Suppressor macrophage treated with lipopolysaccharide for 1 hour (primary cell): ENCODE results near the gene NUDT16L1.
A peak's percentile ranks its signal among the peaks of the same experiment; 100 is the strongest.

Experiments
- DNase-seq, 3 donors: peaks; one replicate each; pipeline ENCODE4 v3.0.0-alpha.2; 2020 to 2022

NUDT16L1 gene

DNA sequence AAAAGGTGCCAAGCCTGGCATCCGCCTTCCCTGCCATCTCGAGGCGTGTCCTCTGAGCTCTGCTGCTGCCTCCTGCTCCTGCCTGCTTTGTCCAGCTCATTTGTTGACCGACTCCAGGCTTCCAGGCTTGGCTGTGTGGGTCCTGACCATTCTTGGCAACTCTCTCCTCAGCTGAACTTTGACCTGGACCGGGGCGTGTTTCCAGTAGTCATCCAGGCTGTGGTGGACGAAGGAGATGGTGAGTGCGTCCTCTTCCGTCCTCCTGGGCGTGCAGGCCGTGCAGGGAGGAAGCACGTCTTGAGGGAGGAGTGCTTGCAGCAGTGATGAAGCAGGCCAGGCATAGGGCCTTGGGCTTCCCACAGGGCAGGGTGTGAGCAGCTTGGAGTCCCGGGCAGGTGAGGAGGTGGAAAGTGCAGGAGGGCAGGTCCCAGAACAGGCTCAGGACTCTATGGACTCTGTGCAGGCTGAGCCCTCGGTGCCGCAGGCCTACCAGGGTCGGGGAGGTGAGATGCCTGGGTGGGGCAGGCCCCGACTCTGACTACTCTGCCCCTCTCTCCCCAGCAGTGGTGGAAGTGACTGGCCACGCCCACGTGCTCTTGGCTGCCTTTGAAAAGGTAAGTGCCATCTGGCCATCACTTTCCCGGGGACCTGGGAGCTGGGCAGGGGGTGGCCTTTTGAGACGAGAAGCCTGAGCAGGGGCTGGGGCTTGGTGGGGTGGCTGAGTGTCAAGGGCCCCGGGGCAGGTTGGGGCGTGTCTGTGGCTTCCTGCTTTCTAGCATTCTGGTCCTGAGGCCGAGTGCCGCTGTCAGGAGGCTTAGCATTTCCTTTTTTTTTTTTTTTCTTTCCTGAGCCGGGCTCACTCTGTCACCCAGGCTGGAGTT lies 28.6 kb upstream of the NUDT16L1 start:
- peak; percentile 62 to 72 (median 67) for DNase-seq

DNA sequence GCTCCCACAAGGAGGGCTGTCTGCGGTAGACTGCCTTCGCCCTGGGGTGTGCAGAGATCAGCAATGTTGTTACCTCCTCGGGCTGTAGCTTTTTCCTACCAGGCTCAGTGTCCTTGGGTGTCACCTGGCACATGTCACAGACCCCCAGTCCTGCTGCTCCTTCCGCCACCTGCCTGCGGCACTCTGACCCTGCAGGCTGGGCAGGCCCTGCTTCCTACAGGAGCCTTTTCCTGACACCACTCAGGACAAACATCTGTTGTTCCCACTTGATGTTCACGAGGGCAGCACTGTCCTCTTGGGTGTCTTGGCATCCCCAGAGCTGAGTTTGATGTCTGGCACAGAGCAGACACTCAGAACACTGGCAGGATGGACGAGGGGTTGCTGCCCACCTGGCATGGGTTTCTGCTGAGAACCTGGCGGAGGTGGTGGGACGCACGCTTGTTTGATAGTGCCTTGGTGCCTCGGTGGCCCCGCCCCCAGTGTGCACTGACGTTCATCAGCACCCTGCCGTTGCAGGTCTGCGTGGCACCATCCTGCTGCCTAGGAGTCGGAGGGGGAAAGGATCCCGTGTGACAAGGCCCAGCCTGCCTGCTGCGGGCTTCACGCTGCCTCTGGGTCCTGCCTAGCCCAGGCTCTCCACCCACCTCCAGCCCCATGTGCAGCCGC lies 26.7 kb upstream of the NUDT16L1 start:
- no peak for DNase-seq

DNA sequence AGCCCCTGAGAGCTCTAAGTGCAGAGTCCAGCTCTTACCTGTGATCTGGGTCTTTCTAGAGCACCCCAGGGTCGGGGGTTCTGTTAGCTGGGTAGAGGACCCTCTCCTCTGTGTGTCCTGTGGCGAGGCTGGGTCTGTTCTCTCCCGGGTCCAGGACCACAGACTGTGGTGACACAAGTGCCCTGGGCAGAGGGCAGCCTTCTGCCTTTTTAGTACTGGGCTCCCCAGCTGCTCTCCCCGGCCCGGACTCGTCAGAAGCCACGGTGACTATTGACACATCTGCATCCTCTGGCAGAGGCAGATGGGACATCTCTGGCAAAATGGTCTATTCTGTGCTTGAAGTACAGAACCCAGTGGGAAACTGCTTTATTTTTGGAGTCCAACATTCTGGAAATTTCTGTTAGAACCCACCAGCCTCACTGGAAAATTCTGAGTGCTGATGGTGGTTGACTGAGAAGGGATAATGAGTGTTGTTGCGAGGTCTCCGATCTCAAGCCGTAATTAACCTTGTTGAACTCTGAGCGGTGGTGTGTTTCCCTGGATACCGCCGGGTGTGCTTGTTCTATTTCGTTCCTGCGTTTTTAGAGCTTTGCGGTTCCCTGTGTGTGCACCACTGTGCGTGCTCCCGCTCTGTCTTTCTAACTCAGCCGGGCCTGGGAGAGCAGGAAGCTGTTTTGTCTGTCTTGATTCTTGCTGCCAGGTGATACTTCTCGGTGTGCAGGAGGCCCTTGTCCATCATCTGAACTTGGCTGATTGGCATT lies 26.0 kb upstream of the NUDT16L1 start:
- DNase-seq = no peak

DNA sequence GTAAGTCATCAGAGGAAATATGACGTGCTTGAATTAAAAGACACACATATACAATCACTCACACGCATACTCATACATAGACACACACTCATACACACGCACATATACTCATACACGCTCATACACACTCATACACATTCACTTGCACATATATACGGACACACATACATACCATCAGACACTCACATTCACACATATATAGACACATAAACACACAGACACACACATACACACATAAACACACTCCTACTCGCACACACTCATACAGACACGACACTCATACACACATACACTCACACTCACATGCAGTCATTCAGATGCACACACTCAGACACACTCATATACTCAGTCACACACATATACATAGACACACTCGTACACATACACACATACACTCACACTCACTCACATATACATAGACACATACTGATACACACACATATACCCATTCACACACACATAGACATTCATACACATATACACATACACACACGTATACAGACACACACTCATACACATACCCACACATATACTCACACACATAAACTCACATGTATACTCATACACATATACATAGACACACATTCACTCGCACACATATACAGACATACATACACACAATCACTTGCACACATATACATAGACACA lies 24.9 kb upstream of the NUDT16L1 start:
- DNase-seq = no peak

DNA sequence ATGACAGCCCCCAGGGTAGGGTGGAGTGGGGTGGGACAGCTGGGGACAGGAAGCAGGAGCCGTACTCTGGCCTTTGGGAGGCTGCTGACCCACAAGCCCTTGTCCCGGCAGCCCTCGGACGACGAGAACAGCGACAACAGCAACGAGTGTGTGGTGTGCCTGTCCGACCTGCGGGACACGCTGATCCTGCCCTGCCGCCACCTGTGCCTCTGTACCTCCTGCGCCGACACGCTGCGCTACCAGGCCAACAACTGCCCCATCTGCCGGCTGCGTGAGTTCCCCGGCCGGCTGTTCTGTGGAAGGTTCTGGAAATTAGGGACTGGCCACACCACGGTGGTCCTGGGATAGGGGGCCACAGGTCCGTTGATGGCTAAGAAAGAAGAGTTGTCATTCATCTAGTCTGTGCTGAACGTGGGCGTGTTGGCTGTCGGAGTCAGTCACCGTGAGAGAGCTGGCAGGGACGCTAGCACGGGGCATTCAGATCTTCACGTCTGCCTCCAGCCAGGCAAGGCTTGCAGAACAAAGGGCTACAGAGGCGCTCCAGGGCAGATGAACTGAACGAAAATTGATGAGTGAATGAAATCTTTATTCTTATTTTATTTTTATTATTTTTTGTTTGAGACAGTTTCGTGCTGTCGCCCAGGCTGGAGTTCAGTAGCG lies 19.8 kb upstream of the NUDT16L1 start:
- no peak for DNase-seq

DNA sequence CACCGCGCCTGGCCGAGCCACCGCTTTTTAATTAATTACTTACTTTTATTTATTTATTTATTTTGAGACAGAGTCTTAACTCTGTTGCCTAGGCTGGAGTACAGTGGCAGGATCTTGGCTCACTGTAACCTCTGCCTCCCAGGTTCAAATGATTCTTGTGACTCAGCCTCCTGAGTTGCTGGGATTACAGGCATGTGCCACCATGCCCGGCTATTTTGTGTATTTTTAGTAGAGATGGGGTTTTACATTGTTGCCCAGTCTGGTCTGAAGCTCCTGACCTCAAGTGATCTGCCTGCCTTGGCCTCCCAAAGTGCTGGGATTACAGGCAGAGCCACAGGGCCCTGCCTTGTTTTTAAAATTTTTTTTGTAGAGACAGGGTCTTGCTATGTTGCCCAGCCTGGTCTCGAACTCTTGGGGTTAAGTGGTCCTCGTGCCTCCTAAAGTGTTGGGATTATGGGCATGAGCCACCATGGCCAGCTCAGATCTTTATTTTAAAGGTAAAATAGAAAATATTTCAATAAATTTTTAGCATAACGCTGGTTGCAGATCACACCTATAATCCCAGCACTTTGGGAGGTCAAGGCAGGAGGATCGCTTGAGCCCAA lies 18.3 kb upstream of the NUDT16L1 start:
- DNase-seq = peak in 1 of 3 donors; percentile 44

DNA sequence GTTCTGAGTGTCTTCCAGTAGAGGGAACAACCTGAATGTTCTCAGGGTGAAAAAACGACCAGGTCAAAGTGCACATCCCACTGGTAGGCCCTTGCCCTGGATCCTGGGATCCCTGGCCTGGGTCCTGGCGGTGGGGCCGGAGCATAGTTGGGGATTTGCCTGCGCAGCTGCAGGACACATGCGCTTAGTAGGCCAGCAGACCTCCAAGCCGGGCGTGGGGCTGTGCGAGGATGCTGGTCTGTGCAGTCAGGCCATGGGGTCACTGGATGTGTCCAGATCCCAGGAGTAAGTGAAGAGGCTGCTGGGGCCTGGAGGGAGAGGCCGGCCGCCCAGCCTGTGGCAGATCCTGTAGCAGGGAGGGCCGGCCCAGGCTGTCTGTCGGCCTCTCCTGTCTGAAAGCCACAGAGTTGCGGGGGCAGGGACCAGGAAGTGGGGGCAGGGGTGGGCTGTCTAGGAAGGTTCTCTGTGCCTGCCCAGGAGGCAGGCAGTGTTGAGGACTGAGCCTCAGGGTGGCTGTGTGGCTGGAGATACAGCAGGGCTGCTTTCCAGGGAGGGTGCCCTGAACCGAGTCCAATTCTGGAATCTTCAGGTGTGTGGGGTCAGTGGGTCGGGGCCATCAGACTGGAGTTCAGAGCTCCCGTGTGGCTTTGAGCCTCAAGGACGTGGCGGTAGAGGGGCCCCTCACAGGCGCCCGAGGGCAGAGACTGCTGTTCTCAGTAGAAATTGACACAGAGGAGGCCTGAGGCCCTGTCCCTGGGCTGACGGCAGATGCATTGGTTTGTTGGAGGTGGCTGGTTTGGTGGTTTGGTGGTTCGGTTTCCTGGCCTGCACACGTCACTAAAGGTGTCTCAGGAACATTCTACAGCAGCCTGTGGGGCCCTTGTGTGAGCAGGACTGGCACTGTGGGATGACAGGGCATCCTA lies 17.2 kb upstream of the NUDT16L1 start:
- peak in 2 of 3 donors; percentile 26 to 38 for DNase-seq

DNA sequence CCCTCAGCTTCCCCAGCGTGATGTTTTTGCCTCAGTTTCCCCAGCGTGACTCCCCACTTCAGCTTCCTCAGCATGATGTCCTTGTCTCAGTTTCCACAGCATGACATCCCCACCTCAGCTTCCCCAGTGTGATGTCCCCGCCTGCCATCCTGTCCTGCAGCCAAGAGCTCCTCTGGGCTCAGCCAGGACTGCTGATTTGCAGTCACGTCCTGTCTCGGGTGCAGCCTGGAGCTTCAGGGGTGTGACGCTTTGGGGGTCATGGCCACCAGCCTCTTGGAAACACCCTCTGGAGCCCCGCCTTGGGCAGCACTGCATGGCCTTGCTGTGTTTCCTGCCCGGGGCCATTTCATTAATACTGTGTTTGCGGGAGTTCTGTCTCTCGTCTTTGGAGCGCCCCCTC lies 16.5 kb upstream of the NUDT16L1 start:
- no peak for DNase-seq

DNA sequence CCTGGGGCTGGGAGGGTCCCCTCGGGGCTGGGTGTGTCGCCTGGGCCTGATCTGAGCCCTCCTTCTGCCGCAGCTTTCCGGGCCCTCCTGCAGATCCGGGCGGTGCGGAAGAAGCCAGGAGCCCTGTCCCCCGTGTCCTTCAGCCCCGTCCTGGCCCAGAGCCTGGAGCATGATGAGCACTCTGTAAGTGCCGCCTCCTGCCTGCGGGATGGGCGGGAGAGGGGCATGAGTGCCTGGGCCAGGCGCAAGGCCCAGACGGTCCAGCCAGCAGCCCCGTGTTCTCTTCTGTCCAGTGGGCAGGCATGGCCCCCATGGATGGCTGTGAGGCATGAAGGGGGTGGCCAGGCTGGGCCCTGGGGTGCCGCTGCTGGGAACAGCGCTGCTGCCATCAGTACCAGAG lies 16.0 kb upstream of the NUDT16L1 start:
- DNase-seq = no peak

DNA sequence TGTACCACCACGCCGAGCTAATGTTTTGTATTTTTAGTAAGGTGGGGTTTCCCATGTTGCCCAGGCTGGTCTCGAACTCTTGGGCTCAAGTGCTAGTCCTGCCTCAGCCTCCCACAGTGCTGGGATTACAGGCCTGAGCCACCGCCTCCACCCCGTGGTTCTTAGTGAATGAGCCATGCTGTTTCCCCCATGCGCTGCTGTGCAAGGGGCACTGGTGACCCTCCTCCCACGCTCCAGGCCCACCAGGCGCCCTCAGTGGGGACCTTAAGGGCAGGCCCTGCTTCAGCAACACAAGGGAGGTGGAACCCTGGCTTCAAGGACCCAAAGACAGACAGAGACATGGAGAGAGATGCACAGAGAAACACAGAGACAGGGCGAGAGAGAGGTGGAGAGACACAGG lies 15.4 kb upstream of the NUDT16L1 start:
- DNase-seq = no peak

DNA sequence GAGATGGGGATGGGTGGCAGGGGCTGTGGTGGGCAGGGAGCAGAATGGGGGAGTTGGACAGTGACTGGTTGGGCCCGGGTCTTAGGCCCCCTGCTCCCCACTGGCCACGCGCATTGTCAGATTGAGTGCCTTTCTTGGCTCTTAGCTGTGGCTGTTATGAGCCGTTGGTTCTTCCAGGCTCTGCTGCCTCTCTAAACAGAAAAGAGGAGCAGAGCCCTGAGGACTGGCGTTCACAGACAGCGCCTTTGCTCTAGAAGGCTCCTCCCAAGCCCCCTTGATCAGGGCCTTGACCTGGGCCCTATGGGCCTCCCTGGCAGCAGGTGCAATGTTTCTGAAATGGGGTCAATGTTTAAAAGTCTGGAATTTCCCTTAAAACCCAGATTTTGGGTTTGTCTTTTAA lies 14.8 kb upstream of the NUDT16L1 start:
- no peak for DNase-seq

DNA sequence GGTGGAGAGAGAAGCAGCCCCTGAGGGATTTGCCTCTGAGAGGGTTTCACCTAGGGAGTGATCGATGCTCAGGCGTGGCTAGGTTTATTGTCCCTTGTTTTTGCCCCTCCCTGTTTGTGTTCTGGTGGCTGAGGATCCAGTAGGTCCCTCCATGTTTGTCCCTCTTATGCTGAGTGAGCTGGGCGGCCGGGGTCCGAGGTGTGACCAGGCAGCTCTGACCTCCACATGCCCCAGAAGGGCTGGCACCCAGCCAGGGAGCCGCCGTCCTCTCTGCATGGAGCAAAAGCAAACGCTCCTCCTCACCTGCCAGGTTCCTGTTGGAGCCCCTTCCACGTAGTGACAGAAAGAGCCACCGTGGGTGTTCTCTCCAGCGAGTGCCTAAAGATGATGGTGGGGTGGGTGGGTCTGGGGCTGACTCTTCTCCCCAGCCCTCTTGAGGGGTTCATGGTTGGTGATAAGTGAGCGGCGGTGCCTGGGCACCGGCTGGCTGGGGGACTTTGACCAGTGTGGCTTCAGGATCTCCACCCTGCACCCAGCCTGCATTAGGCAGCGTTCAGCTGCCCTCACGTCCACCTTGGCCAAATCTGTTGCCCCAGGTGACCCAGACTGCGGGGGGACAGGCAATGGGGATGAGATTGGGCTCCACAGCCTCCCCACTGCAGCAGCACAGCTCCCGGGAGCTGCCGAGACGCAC lies 14.1 kb upstream of the NUDT16L1 start:
- peak in 1 of 3 donors; percentile 18 for DNase-seq

DNA sequence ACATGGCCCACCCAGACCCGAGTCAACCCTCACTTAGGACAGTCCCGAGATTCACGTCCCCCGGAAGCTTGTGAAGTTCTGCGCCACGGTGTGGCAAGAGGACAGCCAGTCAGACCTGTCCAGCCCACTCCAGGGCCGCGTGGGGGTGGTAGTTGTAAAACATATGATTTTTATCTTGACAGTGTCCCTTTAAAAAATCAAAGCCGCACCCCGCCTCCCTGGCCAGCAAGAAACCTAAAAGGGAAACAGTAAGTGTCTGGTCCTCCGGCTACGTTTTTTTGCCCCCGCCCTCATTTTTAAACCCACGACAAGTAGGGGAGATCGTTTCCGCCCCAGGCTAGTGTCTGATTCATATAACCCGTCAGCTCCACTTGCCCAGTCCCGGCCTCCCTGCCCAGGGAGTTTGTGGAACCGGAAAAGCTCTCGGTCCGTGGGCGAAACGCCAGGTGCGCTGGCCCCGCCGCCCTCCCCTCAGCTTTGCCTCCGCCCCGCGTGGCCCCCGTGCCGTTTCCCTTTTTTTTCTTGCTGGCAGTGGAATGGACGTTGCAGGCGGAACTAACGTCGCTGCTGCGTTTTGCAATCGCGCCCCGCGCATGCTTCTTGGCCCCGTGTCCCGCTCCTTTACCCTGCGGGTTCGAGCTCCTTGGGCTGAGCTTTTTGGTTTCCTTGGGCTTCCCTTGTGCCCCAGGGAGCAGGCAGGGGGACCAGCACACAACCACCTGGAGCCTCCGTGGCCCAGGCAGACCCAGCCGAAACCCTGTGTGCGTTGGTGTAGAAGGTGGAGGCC lies 13.3 kb upstream of the NUDT16L1 start:
- DNase-seq = peak; percentile 87 to 95 (median 92)

DNA sequence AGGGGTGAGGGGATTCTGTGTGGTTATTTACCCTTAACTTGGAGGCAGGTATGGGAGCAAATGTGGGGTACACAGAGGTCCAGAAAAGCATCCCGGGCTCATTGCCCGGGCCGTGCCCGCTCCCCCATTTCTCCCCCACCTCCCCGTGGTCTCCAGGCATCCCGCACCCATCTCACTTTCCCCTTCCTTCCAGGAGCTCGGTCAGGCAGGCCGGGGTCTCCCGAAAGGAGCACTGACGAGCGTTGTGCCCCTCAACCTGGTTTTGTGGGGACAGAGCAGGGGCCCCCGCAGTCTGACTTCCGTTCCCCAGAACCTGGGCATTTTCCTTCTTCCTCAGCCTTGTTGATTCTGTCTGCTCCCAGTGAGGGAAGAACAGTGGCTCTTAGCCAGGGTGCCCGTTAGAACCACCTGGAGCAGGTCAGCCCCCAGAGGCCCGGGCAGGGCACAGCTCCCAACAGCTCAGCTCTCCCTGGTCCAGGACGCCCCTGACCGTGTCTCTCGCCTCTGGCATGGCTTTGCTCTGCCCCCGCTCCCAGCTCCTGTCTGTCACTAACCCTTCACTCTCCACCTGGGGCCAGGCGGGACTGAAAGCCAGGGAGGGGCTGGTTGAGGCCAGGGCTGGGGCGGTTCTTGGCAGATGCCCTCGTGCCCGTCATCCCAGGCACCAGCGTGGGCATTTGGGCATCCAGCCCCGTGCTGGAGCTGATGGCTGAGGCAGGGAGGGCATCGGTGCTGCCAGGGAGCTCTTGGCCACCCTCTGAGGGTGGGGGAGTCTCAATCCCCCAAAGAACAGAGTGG lies 12.5 kb upstream of the NUDT16L1 start:
- no peak for DNase-seq

DNA sequence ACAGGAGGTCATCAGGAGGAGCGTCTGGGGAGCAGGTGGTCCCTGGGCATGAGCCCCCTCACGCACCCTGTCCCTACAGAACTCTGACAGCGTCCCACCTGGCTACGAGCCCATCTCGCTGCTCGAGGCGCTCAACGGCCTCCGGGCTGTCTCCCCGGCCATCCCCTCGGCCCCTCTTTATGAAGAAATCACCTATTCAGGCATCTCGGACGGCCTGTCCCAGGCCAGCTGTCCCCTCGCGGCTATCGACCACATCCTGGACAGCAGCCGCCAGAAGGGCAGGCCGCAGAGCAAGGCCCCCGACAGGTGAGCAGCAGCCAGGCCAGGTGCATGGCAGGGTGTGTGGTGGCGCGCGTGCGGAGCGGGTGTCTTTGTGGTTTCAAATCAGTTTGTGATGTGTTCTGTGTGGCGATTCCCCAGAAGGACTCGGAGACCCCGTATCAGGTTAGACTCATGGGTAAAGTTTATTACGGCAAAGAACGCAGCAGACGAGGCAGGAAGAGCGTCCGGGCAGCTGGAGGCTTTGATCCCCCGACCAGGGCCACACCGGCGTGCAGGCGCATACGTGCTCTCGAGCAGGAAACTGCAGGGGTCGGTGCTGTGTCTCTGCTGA lies 11.8 kb upstream of the NUDT16L1 start:
- no peak for DNase-seq

DNA sequence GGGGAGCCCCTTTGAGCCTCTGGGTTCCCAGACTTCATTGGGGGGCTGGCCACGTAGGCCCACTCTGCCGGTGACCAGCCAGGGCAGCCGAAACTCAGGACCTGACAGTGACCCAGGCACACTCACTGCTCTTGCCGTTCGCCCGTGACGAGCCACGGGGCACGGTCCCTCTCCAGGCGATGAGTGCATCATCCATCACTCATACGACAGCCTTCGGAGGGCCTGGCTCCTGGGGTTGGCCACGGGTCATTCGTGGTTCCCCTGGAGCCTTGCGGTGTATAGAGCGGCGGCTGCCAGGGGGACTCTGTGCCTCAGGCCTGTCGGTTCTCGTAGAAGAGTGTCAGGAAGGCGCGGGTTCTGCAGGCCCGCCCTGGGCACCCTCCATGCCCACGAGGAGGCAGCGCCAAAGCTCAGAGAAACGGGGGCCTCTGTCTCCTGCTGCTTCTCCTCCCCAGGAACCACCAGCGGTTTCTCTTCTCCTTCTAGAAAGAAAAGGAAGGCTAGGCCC lies 11.2 kb upstream of the NUDT16L1 start:
- DNase-seq = peak; percentile 64 to 70 (median 68)

DNA sequence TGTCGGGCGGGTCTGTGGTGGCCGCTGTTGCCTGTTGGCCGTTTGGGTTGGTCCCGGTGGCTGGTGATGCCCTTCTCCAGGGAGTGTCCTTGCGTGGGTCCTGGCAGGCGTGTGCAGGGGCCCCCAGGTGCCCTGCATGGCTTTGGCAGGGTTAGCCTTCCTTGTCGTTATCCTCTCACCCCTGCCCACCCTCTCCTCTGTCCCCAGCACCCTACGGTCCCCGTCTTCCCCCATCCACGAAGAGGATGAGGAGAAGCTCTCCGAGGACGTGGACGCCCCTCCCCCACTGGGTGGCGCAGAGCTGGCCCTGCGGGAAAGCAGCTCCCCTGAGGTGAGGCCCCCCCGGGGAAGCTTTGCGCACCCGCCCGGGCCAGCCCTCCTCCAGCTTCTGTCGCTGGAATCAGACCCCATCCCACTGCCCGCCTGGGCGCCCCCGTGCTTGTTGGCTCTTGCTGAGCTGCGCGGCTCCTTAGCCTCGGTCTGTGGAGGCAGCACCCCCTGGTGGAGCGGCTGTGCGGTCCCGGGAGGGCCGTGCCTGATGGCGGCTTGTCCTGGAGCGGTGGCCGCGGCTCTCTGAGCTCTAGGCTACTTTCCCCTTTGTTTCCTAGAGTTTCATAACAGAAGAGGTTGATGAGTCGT lies 10.6 kb upstream of the NUDT16L1 start:
- DNase-seq = peak; percentile 65 to 77 (median 65)
